Activated CD8-positive, alpha-beta memory T cell treated with anti-CD3 and anti-CD28 coated beads, Interleukin-2, amount 10 ng/mL, durations not matched to agents 7 days and 5 days (primary cell): ENCODE results near the gene VAV3. TPM values are rescaled to one million over a fixed set of nuclear protein-coding genes. Genes with fewer than 3 reads are reported as not detected.
A peak's percentile ranks its signal among the peaks of the same experiment; 100 is the strongest.
"Not testable (repeated sequence)": the region's sequence is repeated elsewhere in the genome, so short reads cannot be mapped to it uniquely, and the experiment has no call there.

ENCODE experiments used
- ATAC-seq: fragments of 150-1000 bp; cut with Tn5 transposase; one replicate; pipeline ENCODE4 v1.10.0; 2021; ENCODE audit warnings: moderate library complexity
- CTCF ChIA-PET: fragments of 350-600 bp; sonication (Branson Sonifier 250); formaldehyde crosslinking; loops from one replicate; lab custom pipeline; 2021; ENCODE audit warnings: antibody characterized with exemption; lab: Charles Lee
- DNase-seq: peaks from one replicate; pipeline ENCODE4 v3.0.0-alpha.2; 2020
- H3K27ac Mint-ChIP-seq: one replicate; pipeline ENCODE4 v1.8.0; 2021; ENCODE audit warnings: mild to moderate bottlenecking, mixed read lengths
- H3K27me3 Mint-ChIP-seq: one replicate; pipeline ENCODE4 v1.8.0; 2021; ENCODE audit warnings: mixed read lengths
- H3K36me3 Mint-ChIP-seq: one replicate; pipeline ENCODE4 v1.8.0; 2021; ENCODE audit warnings: mild to moderate bottlenecking, mixed read lengths
- H3K4me1 Mint-ChIP-seq: one replicate; pipeline ENCODE4 v1.8.0; 2021; ENCODE audit warnings: mixed read lengths
- H3K4me3 Mint-ChIP-seq: one replicate; pipeline ENCODE4 v1.8.0; 2021; ENCODE audit warnings: mild to moderate bottlenecking, moderate library complexity, mixed read lengths
- H3K9me3 Mint-ChIP-seq: one replicate; pipeline ENCODE4 v1.8.0; 2022; ENCODE audit warnings: low read depth, mixed read lengths
- total RNA-seq, 2 experiments: library from RNA; stranded (reverse); gene quantifications; one replicate each; pipeline ENCODE4 v1.2.3, GENCODE V29; 2021

VAV3 gene
- total RNA-seq, 2 experiments from 2014 or later: 3.1 to 4.5 TPM

- H3K27ac Mint-ChIP-seq, H3K36me3 Mint-ChIP-seq, H3K4me1 Mint-ChIP-seq, ATAC-seq, H3K9me3 Mint-ChIP-seq, CTCF ChIA-PET, H3K27me3 Mint-ChIP-seq, H3K4me3 Mint-ChIP-seq, DNase-seq: not testable (repeated sequence)
Measured at GRCh38 chr1:107650825-107651224, 314.2 kb downstream of the VAV3 start.

- Mint-ChIP-seq H3K4me1 (no peaks in the 10 kb centered on the region), H3K36me3 (no peaks in the 10 kb centered on the region), H3K27me3 (no peaks in the 10 kb centered on the region), H3K4me3 (no peak overlapping the region), H3K9me3 (no peaks in the 10 kb centered on the region), H3K27ac (no peak overlapping the region)
- CTCF ChIA-PET: no interaction called here
- DNase-seq (no peak), ATAC-seq (no peak)
Measured at GRCh38 chr1:107649023-107649422, 316.0 kb downstream of the VAV3 start.

- no peak for ATAC-seq
- no peaks in the 10 kb centered on the region for H3K4me1 Mint-ChIP-seq
- CTCF ChIA-PET: no interaction called here
- no peak for DNase-seq
- no peaks in the 10 kb centered on the region for H3K36me3 Mint-ChIP-seq
- no peaks in the 10 kb centered on the region for H3K27me3 Mint-ChIP-seq
- H3K9me3 Mint-ChIP-seq: no peaks in the 10 kb centered on the region
- H3K4me3 Mint-ChIP-seq: no peak overlapping the region
- no peak overlapping the region for H3K27ac Mint-ChIP-seq
Measured at GRCh38 chr1:107648071-107648470, 316.9 kb downstream of the VAV3 start.

- Mint-ChIP-seq H3K27ac (no peak overlapping the region), H3K4me1 (no peaks in the 10 kb centered on the region), H3K4me3 (no peak overlapping the region)
Measured at GRCh38 chr1:107647012-107647411, 318.0 kb downstream of the VAV3 start.

GRCh38 chr1:107643766-107644165, 321.2 kb downstream of the VAV3 start:
- no peaks in the 10 kb centered on the region for H3K36me3 Mint-ChIP-seq
- no peak overlapping the region for H3K4me3 Mint-ChIP-seq
- no peaks in the 10 kb centered on the region for H3K4me1 Mint-ChIP-seq
- DNase-seq (no peak), ATAC-seq (no peak)
- no peaks in the 10 kb centered on the region for H3K27me3 Mint-ChIP-seq
- no peak overlapping the region for H3K27ac Mint-ChIP-seq
- H3K9me3 Mint-ChIP-seq: no peaks in the 10 kb centered on the region
- CTCF ChIA-PET: no interaction called here

More at GRCh38 chr1:107647012-107647411, 318.0 kb downstream of the VAV3 start:
- Mint-ChIP-seq H3K27me3 (no peaks in the 10 kb centered on the region), H3K9me3 (no peaks in the 10 kb centered on the region), H3K36me3 (no peaks in the 10 kb centered on the region)
- CTCF ChIA-PET: no interaction called here
- DNase-seq: no peak
- ATAC-seq: no peak

GRCh38 chr1:107640207-107640606, 324.8 kb downstream of the VAV3 start:
- ATAC-seq: no peak
- CTCF ChIA-PET: no interaction called here

GRCh38 chr1:107637101-107637500, 327.9 kb downstream of the VAV3 start:
- Mint-ChIP-seq H3K27me3 (no peaks in the 10 kb centered on the region), H3K4me3 (no peak overlapping the region), H3K9me3 (no peaks in the 10 kb centered on the region), H3K27ac (no peak overlapping the region), H3K4me1 (no peaks in the 10 kb centered on the region), H3K36me3 (no peaks in the 10 kb centered on the region)
- ATAC-seq (no peak), DNase-seq (no peak)
- CTCF ChIA-PET: no interaction called here

More at GRCh38 chr1:107640207-107640606, 324.8 kb downstream of the VAV3 start:
- H3K4me3 Mint-ChIP-seq: no peak overlapping the region
- no peaks in the 10 kb centered on the region for H3K4me1 Mint-ChIP-seq
- H3K27ac Mint-ChIP-seq: no peak overlapping the region
- no peak for DNase-seq
- no peaks in the 10 kb centered on the region for H3K9me3 Mint-ChIP-seq
- H3K36me3 Mint-ChIP-seq: no peaks in the 10 kb centered on the region
- H3K27me3 Mint-ChIP-seq: no peaks in the 10 kb centered on the region

- no peaks in the 10 kb centered on the region for H3K27me3 Mint-ChIP-seq
- CTCF ChIA-PET: no interaction called here
- no peaks in the 10 kb centered on the region for H3K4me1 Mint-ChIP-seq
- no peak overlapping the region for H3K27ac Mint-ChIP-seq
- no peaks in the 10 kb centered on the region for H3K9me3 Mint-ChIP-seq
- DNase-seq (no peak), ATAC-seq (no peak)
- H3K36me3 Mint-ChIP-seq: no peaks in the 10 kb centered on the region
- no peak overlapping the region for H3K4me3 Mint-ChIP-seq
Measured at GRCh38 chr1:107633596-107633995, 331.4 kb downstream of the VAV3 start.

- H3K4me3 Mint-ChIP-seq: no peak overlapping the region
- CTCF ChIA-PET: no interaction called here
- H3K36me3 Mint-ChIP-seq: no peaks in the 10 kb centered on the region
- ATAC-seq: no peak
- H3K27me3 Mint-ChIP-seq: no peaks in the 10 kb centered on the region
- DNase-seq: no peak
- H3K27ac Mint-ChIP-seq: no peak overlapping the region
- no peaks in the 10 kb centered on the region for H3K9me3 Mint-ChIP-seq
- peaks cover 15% of the 10 kb centered on the region for H3K4me1 Mint-ChIP-seq
Measured at GRCh38 chr1:107626073-107626796, 338.7 kb downstream of the VAV3 start.

- Mint-ChIP-seq H3K4me1 (peaks cover 15% of the 10 kb centered on the region), H3K4me3 (no peak overlapping the region), H3K27ac (no peak overlapping the region), H3K36me3 (no peaks in the 10 kb centered on the region), H3K27me3 (no peaks in the 10 kb centered on the region), H3K9me3 (no peaks in the 10 kb centered on the region)
- DNase-seq (no peak), ATAC-seq (no peak)
- CTCF ChIA-PET: no interaction called here
Measured at GRCh38 chr1:107625405-107626029, 339.5 kb downstream of the VAV3 start.

- no peak for ATAC-seq
- no peak for DNase-seq
- H3K36me3 Mint-ChIP-seq: no peaks in the 10 kb centered on the region
- peaks cover 15% of the 10 kb centered on the region for H3K4me1 Mint-ChIP-seq
- no peaks in the 10 kb centered on the region for H3K9me3 Mint-ChIP-seq
- H3K4me3 Mint-ChIP-seq: no peak overlapping the region
- CTCF ChIA-PET: no interaction called here
- no peak overlapping the region for H3K27ac Mint-ChIP-seq
- no peaks in the 10 kb centered on the region for H3K27me3 Mint-ChIP-seq
Measured at GRCh38 chr1:107623431-107623830, 341.5 kb downstream of the VAV3 start.

GRCh38 chr1:107622966-107623365, 342.0 kb downstream of the VAV3 start:
- ATAC-seq (peak; percentile 70), DNase-seq (no peak)
- Mint-ChIP-seq H3K4me1 (peaks cover 15% of the 10 kb centered on the region), H3K27ac (no peak overlapping the region), H3K27me3 (no peaks in the 10 kb centered on the region), H3K36me3 (no peaks in the 10 kb centered on the region), H3K9me3 (no peaks in the 10 kb centered on the region), H3K4me3 (no peak overlapping the region)
- CTCF ChIA-PET: no interaction called here

GRCh38 chr1:107622535-107622934, 342.4 kb downstream of the VAV3 start:
- DNase-seq: no peak
- CTCF ChIA-PET: no interaction called here
- no peak for ATAC-seq
- no peaks in the 10 kb centered on the region for H3K27me3 Mint-ChIP-seq
- peaks cover 18% of the 10 kb centered on the region for H3K4me1 Mint-ChIP-seq
- no peak overlapping the region for H3K4me3 Mint-ChIP-seq
- H3K36me3 Mint-ChIP-seq: no peaks in the 10 kb centered on the region
- no peak overlapping the region for H3K27ac Mint-ChIP-seq
- H3K9me3 Mint-ChIP-seq: no peaks in the 10 kb centered on the region

- H3K27me3 Mint-ChIP-seq: no peaks in the 10 kb centered on the region
- ATAC-seq: no peak
- no peak for DNase-seq
- CTCF ChIA-PET: no interaction called here
- H3K9me3 Mint-ChIP-seq: no peaks in the 10 kb centered on the region
- no peak overlapping the region for H3K4me3 Mint-ChIP-seq
- H3K36me3 Mint-ChIP-seq: peaks cover 2% of the 10 kb centered on the region
- H3K4me1 Mint-ChIP-seq: peaks cover 18% of the 10 kb centered on the region
- no peak overlapping the region for H3K27ac Mint-ChIP-seq
Measured at GRCh38 chr1:107620753-107621152, 344.2 kb downstream of the VAV3 start.
